ENCODE data around the gene KLHL26. TPM values are rescaled to one million over a fixed set of nuclear protein-coding genes. Genes with fewer than 3 reads are reported as not detected.

The KLHL26 gene
- total RNA-seq, 1 experiment from 2014 or later: 10.7 TPM

DNA sequence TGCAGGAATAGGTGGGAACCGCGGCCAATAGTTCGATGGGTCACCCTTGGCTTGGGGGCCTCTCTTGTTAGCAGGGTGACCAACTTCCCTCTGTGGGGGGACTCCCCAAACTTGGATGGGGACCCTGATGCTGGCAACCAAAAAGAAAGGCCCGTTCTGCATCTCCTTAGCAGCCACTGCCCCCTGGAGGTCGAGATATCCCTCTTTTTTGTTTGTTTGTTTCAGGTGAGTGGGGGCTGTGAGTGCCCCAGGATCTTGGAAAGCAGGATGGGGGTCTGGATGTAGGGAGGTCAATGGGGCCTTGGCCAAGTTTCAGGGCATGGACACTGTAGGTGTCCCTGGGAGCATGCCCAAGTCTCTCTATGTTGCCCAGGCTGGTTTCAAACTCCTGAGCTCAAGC, 39.0 kb downstream of the KLHL26 start:
- no peak overlapping the region for H3K4me2 ChIP-seq (ENCODE audit: insufficient read depth, insufficient read length, low read length)
- DNase-seq: peak; percentile 56

More for the DNA sequence above, 39.0 kb downstream of the KLHL26 start:
- H3K27me3 Mint-ChIP-seq (ENCODE audit: low read depth): peaks cover under 1% of the 10 kb centered on the region; the same call in 1 of the 2 replicates
- no CpG with 5 or more reads among the region's 5 CpGs for WGBS (ENCODE audit: extremely low coverage, insufficient read length, low lambda C conversion rate)
- Histone ChIP-seq H3K23me2 (ENCODE audit: insufficient read length, low read depth, low read length, poor library complexity, severe bottlenecking) (no peaks in the 10 kb centered on the region), H4K20me1 (ENCODE audit: control insufficient read depth, insufficient read depth, insufficient read length) (no peaks in the 10 kb centered on the region), H2AK5ac (ENCODE audit: insufficient read length, low read length) (no peak overlapping the region), H4K5ac (ENCODE audit: insufficient read length, low read depth, low read length) (no peak overlapping the region), H2BK15ac (ENCODE audit: low read depth, low read length) (no peak overlapping the region), H3K79me1 (ENCODE audit: insufficient read depth, low read depth, low read length, poor library complexity, severe bottlenecking) (no peaks in the 10 kb centered on the region), H2BK5ac (ENCODE audit: insufficient read length, low read length) (no peak overlapping the region), H3K79me2 (ENCODE audit: insufficient read depth, low read length) (no peaks in the 10 kb centered on the region), H3K9me3 (ENCODE audit: control insufficient read depth, low read depth, low read length) (no peaks in the 10 kb centered on the region), H2BK120ac (ENCODE audit: low read depth, low read length, poor library complexity, severe bottlenecking) (no peak overlapping the region), H4K8ac (replicated peaks; ENCODE audit: insufficient read length, low read depth, low read length) (no peak overlapping the region), H3K9ac (ENCODE audit: extremely low read depth, insufficient read length, low read length) (no peak overlapping the region), H3K4ac (ENCODE audit: low read depth, low read length) (no peak overlapping the region), H3K27ac (ENCODE audit: insufficient read length, low read depth, low read length) (no peak overlapping the region), H2BK20ac (ENCODE audit: low read depth, low read length, poor library complexity, severe bottlenecking) (no peak overlapping the region), H3K27me3 (ENCODE audit: insufficient read depth, low read length) (no peaks in the 10 kb centered on the region), H2BK12ac (ENCODE audit: insufficient read length, low read depth, low read length) (no peak overlapping the region), H3K14ac (ENCODE audit: insufficient read depth, low read length) (no peak overlapping the region), H2AFZ (ENCODE audit: low read length) (no peak overlapping the region), H3T11ph (ENCODE audit: low read length) (no peak overlapping the region), H4K91ac (ENCODE audit: insufficient read length, low read depth, low read length) (no peak overlapping the region), H3K4me1 (ENCODE audit: insufficient read depth, low read length) (no peaks in the 10 kb centered on the region; the same call in 1 of the 2 replicates), H3K18ac (ENCODE audit: insufficient read length, low read depth, low read length) (no peak overlapping the region), H3K23ac (ENCODE audit: insufficient read length, low read depth, low read length) (no peak overlapping the region), H3K56ac (ENCODE audit: insufficient read length, low read depth, low read length) (no peak overlapping the region)
- H3K9me3 Mint-ChIP-seq: no peaks in the 10 kb centered on the region
- H3K36me3 Mint-ChIP-seq (ENCODE audit: insufficient read depth in 1 of 3, low read depth in 3 of 3): no peaks in the 10 kb centered on the region; a peak in 1 of 7 replicates
- peak overlapping the region in 1 of 2 experiments; percentile 17; a peak in 2 of 5 replicates for H3K4me3 Mint-ChIP-seq
- TF ChIP-seq, protein P1, sequence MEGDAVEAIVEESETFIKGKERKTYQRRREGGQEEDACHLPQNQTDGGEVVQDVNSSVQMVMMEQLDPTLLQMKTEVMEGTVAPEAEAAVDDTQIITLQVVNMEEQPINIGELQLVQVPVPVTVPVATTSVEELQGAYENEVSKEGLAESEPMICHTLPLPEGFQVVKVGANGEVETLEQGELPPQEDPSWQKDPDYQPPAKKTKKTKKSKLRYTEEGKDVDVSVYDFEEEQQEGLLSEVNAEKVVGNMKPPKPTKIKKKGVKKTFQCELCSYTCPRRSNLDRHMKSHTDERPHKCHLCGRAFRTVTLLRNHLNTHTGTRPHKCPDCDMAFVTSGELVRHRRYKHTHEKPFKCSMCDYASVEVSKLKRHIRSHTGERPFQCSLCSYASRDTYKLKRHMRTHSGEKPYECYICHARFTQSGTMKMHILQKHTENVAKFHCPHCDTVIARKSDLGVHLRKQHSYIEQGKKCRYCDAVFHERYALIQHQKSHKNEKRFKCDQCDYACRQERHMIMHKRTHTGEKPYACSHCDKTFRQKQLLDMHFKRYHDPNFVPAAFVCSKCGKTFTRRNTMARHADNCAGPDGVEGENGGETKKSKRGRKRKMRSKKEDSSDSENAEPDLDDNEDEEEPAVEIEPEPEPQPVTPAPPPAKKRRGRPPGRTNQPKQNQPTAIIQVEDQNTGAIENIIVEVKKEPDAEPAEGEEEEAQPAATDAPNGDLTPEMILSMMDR (conservative IDR thresholded peaks at IDR 0.05): peak; percentile 81
- peaks cover 12 to 23% of the 10 kb centered on the region in 2 experiments for H3K4me1 Mint-ChIP-seq
- no peak overlapping the region for H3K27ac Mint-ChIP-seq

Data from H9 (cell line).